Sigmoid colon (tissue), 4 donors: ENCODE results near the gene POU2AF3.

Experiments used
- CTCF ChIP-seq, 4 experiments: fragments of 450-650 bp in 3 of 4; fragments of 200-600 bp in 1 of 4; IDR thresholded peaks; one replicate each; pipeline ENCODE4 v1.5.1; 2016 to 2019; ENCODE audit warnings: antibody characterized with exemption in 4 of 4, mild to moderate bottlenecking in 3 of 4, moderate library complexity in 2 of 4
- POLR2A ChIP-seq, 2 donors: fragments of 450-650 bp; IDR thresholded peaks; one replicate each; pipeline ENCODE4 v1.6.1; 2016; ENCODE audit warnings: antibody characterized with exemption in 2 of 2, mild to moderate bottlenecking in 2 of 2, moderate library complexity in 2 of 2
- POLR2AphosphoS5 ChIP-seq, 4 donors: sonication (generic); formaldehyde crosslinking; IDR thresholded peaks; one replicate each; pipeline ENCODE4 v1.6.1; 2017; ENCODE audit warnings: antibody characterized with exemption in 4 of 4

- TF ChIP-seq CTCF (IDR thresholded peaks at IDR 0.05) = no peak
- TF ChIP-seq POLR2A (IDR thresholded peaks at IDR 0.05) = no peak
- TF ChIP-seq POLR2AphosphoS5 (IDR thresholded peaks at IDR 0.05) = no peak
These were observed 8.0 kb downstream of the POU2AF3 start for GRCh38 chr11:111306321-111306720.
